ENCODE data around the gene CHI3L1.

Gene CHI3L1

DNA sequence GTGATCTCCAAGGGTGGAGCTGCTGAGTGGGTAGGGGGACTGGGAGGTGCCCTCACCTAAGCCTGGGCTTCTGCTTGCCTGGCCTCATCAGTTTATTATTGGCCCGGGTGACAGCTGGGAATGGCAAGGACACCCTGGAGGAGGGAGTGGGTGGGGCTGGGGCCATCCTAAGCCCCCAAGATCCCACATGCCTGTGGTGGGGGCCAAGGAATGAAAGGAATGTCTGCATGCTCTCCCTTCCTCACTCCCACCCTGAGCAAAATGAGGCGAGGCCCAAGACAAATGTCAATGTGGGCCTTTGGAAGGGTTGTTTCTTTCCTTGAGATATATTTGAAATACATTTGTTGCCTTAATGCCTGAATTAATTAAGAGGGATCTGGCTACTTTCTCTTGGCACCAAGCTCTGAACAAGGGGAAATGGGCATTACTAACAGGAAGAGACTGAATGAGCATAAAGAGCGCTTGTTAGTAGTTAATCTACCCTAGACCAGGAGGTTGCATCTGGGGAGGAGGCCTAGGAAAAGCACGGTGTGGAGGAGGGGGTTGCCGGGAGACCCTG, 19.7 kb upstream of the CHI3L1 start:
- no peak for DNase-seq (ENCODE audit: low spot score)

DNA sequence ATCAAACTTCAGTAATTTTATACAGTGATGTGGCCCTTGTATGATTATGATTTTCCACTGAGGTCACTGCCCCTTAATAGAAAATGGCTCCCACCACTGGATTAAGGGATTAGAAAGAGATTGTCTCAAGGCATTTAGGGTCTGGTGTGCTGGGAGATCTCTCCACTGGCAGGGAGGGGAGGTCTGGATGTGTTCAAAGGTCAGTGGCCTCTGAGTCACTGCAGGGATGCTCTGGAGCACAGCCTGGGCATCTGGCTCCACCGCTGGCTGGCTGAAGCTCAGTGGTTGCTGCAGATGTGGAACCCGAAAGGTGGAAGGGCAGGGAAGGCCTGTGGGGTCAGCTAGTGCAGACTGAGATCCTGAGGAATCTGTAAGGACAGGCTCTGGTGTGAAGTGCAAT, 18.3 kb upstream of the CHI3L1 start:
- no peak for DNase-seq (ENCODE audit: low spot score)

DNA sequence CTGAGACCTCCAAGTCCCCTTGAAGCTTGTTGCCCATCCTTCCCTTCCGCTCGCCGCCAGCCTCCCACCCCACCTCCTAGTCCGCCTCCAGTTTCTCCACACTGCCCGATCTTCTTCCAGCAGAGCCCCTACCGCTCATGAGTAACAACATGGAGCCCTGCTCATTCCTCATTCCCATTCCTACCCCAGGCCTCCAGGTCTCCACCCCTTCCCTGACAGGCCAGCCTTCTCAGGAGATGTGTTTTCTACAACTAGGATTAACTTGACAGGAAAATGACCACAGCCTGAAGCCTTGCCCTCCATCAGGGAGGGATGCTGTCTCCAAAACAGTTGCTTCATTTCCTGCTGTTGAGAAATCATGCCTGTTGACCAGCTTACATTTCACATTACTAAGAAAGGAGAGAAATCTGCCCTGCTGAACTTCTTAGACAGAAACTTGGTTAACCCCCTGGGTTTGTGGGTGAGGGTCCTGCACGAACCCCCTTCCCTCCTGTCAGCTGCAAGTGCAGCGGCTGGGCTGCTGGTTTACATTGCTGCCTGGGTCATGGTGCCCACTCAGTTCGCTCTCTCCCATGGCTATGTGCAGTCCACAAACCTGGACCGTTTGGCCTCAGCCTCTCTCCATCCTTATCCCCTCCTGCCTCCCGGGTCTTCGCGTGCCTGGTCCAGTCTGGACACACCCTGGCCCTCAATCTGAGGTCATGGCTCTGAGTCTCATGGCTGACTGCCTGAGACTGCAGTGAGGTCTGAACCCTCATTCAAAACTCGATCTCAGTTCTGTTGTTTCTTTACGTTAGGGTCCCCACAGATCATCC, 16.1 kb upstream of the CHI3L1 start:
- DNase-seq (ENCODE audit: low spot score) = no peak

DNA sequence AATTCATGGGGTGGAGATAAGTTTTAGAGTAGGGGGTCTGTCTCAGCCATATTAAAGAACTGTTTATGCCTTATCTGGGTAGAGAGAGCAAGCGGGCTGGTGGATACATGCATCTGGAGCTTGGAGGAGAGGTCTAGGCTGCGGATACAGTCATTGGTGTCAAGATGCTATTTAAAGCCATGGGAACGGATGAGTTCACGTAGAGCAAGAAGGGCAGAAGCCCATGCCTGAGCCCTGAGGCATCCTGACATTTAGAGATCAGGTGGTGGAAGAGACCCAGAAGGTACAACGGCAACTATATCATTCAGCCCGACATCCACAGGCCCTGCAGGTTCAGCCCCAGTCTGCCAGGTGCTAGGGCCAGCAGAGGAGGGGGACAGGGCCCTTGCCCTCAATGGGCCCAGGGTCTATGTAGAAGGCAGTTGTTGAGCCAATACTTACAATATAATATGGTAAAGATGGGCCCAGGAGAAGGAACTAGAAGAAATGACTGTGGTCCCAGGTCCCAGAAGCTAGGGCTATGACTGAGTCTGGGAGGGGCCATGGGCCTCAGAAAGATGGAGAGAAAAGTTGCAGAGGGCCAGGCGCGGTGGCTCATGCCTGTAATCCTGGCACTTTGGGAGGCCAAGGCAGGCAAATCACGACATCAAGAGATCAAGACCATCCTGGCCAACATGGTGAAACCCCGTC, 15.2 kb upstream of the CHI3L1 start:
- no peak for DNase-seq (ENCODE audit: low spot score)

DNA sequence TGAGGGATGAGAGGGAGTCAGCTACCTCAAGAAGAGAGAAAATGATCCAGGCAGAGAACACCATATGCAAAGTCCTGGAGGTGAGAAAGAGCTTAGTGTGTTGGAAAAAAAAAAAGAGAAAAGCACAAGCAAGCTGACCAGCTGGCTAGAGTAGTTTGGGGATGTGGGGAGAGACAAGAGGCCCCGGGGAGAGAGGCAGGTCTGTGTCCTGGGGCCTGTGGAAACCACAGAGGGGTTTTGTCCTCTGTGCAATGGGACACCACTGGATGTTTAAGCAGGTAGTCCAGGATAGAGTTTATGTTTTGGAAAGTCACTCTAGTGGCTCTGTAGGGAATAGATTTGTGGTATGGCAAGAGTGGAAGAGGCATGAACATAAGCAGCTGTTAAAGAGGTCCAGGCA, 14.4 kb upstream of the CHI3L1 start:
- DNase-seq (ENCODE audit: low spot score) = no peak

DNA sequence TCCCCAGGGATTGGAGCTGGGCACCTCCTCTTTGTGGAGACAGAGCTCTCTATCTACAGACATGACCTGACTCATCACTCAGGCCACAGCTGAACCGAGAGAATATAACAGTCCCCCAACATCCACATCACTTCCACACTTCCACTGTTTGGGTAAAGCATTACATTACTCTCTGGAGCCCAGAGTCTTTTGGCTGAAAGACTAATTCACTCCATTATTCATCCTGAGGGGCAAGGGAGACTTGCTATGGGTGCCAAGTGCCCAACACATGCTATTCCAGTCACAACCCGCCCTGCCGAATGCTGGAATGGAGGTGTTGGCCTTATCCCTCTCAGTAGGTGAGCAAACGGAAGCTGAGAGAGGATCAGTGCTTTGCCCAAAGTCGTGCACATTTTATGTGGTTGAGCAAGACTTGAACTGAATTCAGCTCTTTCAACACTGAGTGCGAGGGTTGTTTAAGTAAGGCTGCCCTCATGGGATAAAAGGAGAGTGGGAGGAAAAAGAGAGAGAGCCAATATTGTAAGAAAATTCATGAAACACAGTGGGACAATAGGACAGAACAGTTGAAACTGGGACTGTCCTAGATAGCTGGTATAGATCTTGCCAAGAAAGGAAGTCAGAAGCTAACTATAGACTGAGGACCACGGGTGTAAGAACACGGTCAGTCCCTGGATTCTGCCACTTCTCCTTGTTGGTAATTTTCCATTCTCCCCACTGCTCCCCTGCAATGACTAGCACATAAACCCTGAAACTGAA, 13.5 kb upstream of the CHI3L1 start:
- DNase-seq (ENCODE audit: low spot score) = no peak

DNA sequence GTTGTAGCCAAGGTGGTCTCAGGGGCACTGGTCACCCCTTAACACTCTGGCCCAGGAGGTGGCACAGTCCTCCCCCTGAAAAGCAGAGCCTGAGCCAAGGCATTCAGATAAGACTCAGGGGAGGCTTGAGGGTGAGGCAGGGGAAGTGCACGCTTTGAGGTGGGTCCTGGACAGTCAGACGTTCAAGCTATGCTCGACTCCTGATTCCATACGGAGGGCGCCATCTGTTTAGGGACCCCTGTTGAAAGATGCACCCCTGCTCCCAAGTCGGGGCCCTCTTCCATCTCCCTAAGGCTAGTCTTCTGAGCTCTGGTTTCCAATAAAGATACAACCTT, 12.9 kb upstream of the CHI3L1 start:
- DNase-seq (ENCODE audit: low spot score) = no peak

DNA sequence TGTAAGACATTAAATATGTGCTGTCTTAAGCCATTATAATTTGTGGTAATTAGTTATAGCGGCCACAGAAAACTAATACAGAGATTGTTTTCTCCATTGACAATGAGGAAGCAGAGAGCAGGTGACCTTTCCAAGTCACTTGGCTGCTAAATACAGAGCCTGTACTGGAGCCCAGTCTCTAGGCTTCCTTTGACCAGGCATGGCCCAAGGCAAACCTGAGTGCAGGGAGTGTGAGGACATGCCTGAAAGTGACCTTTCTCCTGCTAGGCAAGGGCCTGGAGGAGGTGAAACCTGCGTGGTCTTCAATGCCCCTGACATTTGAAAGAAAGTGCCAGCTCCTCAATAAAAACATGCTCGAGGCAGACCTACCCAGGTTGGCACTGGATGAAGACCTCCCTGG, 12.5 kb upstream of the CHI3L1 start:
- DNase-seq (ENCODE audit: low spot score) = no peak

DNA sequence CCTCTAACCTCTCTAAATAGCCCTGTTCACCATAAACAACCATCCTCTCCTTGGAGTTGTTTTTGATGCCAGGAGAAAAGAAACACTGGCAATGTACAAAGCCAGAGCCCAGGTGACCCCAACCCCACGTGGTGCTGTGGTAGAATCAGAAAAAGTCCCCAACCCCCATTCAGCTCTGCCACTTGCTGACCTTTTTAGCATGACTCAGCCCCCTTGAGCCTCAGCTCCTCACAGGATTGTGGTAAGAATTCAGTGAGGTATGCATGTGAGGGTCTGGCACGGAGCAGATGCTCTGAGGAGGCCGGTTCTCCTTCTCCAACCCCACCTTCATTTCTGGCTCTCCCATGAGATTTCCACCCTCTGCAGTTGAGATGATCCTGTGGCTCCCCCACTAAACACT, 11.1 kb upstream of the CHI3L1 start:
- no peak for DNase-seq (ENCODE audit: low spot score)

DNA sequence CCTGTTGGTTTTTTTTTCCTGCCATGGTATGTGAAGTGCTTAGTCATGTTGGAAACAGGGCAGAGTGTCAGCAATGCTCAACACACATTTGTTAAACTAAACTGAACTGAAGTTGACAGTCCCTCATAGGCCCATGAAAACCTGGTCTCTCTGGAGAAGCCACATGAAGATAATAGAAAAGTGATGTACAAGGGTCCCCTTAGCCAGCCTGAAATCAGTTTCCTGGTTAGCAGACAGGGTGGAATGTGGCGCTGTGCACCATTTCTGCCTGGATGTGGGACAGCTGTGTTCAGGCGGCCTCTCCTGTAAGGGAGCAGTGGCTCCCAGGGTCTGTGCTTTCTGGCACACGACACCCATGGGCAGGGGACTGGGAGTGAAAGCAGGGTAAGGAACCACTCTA, 9.9 kb upstream of the CHI3L1 start:
- DNase-seq (ENCODE audit: low spot score) = no peak

DNA sequence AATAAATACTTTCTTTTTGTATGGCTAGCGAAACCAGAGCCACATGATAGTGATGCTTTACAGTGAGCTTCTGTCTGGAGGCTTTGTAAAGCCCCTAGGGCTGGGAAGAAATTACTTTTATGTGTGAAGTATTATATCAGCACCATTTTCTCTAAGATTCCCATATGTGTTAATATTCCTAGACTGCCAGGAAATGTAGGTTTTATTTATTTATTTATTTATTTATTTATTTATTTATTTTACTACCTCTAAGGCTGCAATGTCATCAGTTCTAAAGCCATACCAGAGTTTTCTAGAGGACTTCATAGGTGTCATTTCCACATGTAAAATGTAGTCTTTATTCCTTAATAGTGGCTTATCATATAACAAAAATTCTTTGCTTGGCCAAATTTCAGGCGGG, 4.4 kb upstream of the CHI3L1 start:
- DNase-seq (ENCODE audit: low spot score) = no peak

DNA sequence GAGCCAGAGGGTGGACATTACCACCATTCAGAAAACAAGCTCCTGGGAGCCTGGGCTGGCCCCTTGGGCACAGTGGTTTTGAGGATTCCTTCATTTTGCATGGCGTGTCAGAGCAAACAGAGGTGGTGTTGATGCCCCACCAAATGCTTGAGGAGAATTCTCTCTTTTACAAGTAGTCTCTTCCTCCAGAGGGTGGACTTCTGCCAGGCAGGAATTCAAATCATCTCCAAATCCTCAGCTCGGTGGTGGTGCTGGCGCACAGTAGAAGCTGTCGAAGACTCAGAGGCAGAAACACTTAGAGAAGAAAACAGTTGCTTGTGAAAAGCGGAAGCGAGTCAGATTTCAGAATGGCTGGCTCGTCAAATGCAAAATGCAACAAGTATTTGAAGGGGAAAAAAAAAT, 3.4 kb upstream of the CHI3L1 start:
- DNase-seq (ENCODE audit: low spot score) = no peak

DNA sequence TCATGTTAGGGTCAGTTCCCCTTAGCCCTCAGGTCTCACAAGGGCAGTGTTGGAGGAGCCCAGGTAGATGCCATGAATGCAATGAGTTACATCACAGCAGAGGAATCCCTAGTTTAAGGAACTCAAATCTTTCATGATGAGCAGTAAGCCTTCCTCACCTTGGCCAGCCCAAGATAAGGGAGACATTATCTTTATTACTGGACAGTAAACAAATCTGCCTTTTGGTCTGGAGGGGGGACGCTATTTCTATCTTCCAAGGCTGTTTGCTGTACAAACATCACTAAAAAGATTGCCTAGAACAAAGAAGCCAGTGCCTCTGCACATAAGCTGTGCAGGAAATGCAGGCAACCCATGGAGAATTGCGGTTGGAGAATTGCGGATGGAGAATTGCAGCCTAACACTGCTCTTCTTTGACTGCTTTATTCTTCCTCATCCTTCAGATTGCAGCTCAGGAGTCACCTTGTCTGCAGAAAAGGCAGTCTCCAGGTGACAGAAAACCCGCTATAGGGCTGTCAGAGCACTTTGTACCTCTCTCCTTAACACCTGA, 2.3 kb upstream of the CHI3L1 start:
- no peak for DNase-seq (ENCODE audit: low spot score)

DNA sequence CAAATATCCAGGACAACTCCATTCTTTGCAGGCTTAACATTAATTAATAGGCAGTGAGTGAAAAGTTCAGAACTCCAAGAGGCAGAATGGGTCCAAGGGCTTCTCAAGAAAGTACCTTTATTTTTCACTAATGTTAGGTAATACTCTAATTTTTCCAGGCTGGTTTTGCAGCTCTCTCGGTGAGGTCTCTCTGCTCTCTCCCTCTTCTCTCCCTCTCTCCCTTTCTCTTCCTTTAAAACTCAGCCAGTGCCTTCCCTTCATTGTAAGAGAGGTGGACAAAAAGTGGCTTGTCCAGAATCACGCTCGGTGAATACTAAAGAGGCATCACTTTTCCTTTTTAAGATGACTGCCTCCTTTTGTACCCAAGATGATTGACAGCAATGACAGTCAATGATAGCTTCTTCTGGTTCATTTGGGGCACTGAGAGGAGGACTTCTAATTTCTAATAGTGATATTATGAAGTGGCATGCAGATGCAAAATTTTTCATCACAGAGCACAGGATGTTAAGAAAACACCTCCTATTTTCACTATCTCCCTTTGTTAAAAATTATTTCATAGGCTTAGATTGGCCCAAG, 1.3 kb upstream of the CHI3L1 start:
- no peak for DNase-seq (ENCODE audit: low spot score)

DNA sequence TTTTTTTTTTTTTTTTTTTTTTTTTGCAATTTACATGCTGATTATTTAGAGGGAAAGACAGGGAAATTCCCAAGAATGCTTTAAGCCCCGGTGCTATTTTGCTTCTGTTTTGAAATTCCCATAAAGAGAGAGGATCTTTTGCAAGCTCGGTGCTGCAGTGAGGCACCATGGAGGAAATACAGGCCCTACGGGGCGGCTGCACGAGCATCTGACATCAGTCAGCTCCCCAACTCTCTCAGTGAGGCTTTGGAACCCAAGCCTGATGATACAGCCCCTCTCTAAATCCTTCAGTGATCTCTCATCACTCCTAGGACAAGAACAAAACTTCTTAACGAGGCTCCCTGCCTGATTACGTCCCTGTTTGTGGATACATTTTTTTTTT, 791 bp upstream of the CHI3L1 start:
- no peak for DNase-seq (ENCODE audit: low spot score)

DNA sequence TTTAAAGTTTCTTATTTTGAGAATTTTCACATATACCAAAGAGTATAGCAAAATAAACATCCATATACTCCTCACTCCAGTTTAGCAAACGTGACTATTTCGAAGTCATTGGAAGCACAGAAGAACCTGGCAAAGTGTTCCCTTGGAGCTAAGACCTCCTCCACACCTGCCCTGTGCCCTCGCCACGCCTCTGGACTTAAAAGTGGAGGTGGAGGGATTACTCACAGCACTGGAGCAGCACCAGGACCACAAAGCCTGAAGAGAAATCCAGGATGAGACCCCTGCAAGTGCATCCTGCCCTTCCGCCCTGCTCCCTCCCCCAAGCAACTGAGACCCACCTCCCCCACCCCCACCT, 436 bp downstream of the CHI3L1 start:
- no peak for DNase-seq (ENCODE audit: low spot score)

DNA sequence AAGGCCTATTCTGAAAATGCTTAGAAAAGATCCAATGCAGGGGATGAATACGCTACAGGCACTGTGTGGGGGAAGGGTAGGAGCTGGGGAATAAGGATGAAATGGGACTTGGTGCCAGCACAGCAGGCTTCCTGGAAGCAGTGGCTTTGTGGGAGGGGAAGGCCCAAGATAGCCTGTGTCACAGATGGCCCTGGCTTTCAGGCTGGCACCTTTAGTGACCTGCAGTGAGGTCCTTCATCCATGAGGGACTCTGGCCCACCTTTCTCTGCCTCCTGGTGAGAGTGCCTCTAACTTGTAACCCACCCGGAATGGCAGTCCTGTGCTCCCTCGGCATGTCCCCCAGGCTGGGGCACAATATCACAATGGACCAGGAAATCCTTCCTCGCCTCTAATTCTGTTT, 919 bp downstream of the CHI3L1 start:
- no peak for DNase-seq (ENCODE audit: low spot score)

DNA sequence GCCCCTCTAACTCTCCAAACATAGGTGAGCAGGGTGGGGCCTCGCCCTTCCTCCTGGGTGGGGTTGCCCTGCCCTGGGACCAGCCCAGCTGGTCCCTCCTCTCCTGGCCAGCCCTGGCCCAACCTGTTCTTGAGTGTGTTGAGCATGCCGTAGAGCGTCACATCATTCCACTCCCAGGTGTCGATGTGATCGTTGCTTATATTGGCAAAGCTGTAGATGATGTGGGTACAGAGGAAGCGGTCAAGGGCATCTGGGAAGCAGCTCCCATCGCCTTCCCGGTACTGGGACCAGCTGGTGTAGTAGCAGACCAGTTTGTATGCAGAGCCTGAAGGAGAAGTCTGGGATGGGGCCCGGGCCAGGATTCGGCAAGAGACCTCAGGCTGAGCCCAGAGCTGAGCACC, 1.4 kb downstream of the CHI3L1 start:
- DNase-seq (ENCODE audit: low spot score) = no peak

DNA sequence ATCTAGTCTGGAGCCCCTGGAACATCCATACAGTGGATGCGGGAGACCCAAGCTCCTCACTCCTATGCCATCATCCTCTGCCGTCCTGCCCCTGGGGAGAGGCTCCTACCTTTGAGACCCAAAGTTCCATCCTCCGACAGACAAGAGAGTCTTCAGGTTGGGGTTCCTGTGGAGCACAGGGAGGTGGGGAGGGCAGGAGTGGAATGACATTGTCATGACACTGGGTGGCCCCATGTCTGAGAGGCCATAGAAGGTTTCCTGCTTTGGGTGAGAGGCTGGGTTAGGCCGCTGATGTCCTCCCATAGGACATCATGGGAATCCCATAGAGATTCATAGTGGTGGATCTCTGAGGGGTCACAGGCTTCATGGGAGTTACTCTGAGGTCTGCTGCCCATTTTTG, 2.0 kb downstream of the CHI3L1 start:
- DNase-seq (ENCODE audit: low spot score) = no peak

DNA sequence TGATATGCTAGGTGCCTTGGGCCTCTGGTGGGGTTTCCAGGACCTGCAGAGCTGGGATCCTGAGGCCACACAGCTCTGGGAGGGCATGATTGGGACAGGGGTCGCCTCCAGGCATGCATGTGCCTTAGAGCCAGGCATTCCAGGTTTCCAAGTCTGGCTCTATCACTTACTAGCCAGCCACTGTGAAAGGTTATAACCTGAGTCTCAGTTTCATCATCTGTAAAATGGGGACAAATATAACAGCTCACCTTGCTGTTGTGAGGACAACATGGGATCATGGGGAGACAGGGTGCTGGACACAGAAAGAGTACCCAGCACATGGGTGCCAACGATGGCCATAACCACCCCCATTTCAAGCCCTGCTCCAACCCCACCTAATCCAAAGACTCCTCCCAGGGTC, 2.7 kb downstream of the CHI3L1 start:
- no peak for DNase-seq (ENCODE audit: low spot score)

DNA sequence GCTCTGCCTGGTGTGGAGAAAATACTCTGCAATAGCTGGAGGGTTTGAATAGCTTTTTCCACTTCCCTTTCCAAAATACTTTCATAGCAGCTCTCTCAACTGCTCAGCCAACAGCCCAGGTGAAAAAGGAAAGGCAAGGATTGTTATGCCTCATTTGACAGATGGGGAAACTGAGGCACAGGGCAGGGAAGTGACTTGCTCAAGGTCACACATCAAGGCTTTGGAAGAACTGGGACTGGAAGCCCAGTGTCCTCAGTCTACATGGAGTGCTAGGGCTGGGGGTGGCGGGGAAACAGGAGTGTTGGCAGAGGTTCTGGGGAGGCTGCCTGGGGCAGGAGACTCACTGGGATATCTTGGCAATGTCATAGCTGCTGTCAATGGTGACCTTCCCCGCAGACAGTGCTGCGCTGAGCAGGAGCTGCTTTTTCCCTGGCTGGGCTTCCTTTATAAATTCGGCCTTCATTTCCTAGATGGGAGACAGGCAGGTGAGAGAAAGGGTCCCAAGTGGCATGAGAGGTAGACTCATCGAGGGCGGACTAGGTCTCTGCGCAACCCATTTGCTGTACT, 4.0 kb downstream of the CHI3L1 start:
- DNase-seq (ENCODE audit: low spot score) = no peak

Data from NAMALWA (cell line).